Spinal cord (tissue), 10 donors: ENCODE measurements around the gene CLN3. TPM values are rescaled to one million over a fixed set of nuclear protein-coding genes. Genes with fewer than 3 reads are reported as not detected.
A peak's percentile ranks its signal among the peaks of the same experiment; 100 is the strongest.
"Not testable (repeated sequence)": the region's sequence is repeated elsewhere in the genome, so short reads cannot be mapped to it uniquely, and the experiment has no call there.

Experiments used
- DNase-seq, 6 donors: peaks; one replicate each; pipeline versions ENCODE4 v3.0.0 to v3.0.0-alpha.2; 2013 to 2015; ENCODE audit warnings: low spot score in 6 of 6, low read depth in 4 of 6
- H3K27ac ChIP-seq: one replicate; pipeline ENCODE4 v1.5.1; 2013; ENCODE audit warnings: low read depth, low read length, control low read depth
- H3K27me3 ChIP-seq: one replicate; pipeline ENCODE4 v1.6.1; 2013; ENCODE audit warnings: low read length; ENCODE audit not compliant: control insufficient read depth, insufficient read depth
- H3K36me3 ChIP-seq: one replicate; pipeline ENCODE4 v1.6.1; 2013; ENCODE audit warnings: low read length; ENCODE audit not compliant: control insufficient read depth, insufficient read depth
- H3K4me1 ChIP-seq: one replicate; pipeline ENCODE4 v1.6.1; 2013; ENCODE audit warnings: low read length; ENCODE audit not compliant: control insufficient read depth, insufficient read depth
- H3K4me3 ChIP-seq: one replicate; pipeline ENCODE4 v1.5.1; 2013; ENCODE audit warnings: low read depth, low read length, control low read depth
- H3K9me3 ChIP-seq: one replicate; pipeline ENCODE4 v1.6.1; 2013; ENCODE audit warnings: low read length; ENCODE audit not compliant: control insufficient read depth, insufficient read depth
- WGBS: methylation state at CpG from one replicate; pipeline ENCODE4 v1.1.5; 2013; ENCODE audit warnings: missing lambda C conversion rate; ENCODE audit not compliant: insufficient coverage; 5-methylcytosine and 5-hydroxymethylcytosine counted together
- polyA plus RNA-seq, 2 donors: library from polyadenylated mRNA; unstranded; fragments of 120-200 nt; gene quantifications; one replicate each; pipeline ENCODE4 v1.2.1, GENCODE V29; 2013; ENCODE audit not compliant: insufficient read length in 2 of 2
- total RNA-seq, 2 donors: library from RNA; depleted of rRNA in 1 of 2; stranded (reverse); fragments of 120-200 nt in 1 of 2; fragments of >200 nt in 1 of 2; gene quantifications; one replicate each; pipeline versions ENCODE4 v1.2.3 to v1.2.4, GENCODE V29; 2013 to 2014
- donor health status: healthy.

The CLN3 gene
- total and polyA plus RNA-seq, 4 donors = 12.4 to 36.7 (median 24.8) TPM

DNA sequence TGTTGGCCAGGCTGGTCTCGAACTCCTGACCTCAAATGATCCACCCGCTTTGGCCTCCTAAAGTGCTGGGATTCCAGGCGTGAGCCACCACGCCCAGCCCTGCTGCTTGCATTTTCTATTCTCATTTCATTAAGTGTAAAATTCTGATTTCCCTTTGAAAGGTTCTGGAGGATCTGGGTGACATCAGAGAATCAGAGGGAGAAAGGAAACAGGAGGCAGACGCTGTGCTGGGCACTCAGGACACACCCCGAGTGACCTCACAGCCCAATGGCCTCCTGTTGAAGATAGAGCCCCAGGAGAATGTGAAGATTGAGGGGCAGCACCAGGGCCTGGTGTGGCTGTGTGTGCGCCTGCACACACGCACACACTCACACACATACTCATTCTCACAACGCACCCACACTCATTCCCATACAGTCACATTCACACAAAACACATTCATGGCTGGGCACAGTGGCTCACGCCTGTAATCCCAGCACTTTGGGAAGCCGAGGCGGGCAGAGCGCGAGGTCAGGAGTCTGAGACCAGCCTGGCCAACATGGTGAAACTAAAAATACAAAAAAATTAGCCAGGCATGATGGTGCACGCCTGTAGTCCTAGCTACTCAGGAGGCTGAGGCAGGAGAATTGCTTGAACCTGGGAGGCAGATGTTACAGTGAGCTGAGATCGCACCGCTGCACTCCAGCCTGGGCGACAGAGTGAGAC, 8.8 kb upstream of the CLN3 start:
- H3K4me3 ChIP-seq, H3K36me3 ChIP-seq, H3K27me3 ChIP-seq, H3K27ac ChIP-seq, DNase-seq, H3K9me3 ChIP-seq, H3K4me1 ChIP-seq: not testable (repeated sequence)
- 81% methylated on average over 11 of the region's 18 CpGs for WGBS

DNA sequence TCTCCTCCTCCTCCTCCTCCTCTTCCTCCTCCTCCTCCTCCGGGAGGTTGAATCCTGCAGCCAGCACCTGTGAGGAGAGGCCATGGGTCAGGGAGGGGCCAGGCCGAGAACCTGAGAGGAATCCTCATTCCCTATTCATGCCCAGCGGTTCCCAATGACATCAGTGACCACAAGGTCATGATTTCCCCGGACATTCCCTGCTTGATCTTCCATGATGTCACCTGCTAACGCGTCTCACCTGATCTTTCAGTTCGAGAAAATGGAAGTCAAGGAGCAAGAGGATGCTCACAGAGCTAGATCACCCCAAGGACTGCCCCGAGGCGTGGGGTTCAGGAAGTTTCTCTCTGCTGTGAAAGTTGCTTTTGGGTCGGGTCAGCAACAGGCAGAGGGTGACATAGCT, 8.0 kb upstream of the CLN3 start:
- no peaks in the 10 kb centered on the region for H3K9me3 ChIP-seq
- no peaks in the 10 kb centered on the region for H3K4me1 ChIP-seq
- WGBS = 73% methylated on average over 6 of the region's 10 CpGs
- H3K27me3 ChIP-seq = no peaks in the 10 kb centered on the region
- no peak for DNase-seq
- H3K27ac ChIP-seq = no peak overlapping the region
- no peak overlapping the region for H3K4me3 ChIP-seq
- H3K36me3 ChIP-seq = no peaks in the 10 kb centered on the region

DNA sequence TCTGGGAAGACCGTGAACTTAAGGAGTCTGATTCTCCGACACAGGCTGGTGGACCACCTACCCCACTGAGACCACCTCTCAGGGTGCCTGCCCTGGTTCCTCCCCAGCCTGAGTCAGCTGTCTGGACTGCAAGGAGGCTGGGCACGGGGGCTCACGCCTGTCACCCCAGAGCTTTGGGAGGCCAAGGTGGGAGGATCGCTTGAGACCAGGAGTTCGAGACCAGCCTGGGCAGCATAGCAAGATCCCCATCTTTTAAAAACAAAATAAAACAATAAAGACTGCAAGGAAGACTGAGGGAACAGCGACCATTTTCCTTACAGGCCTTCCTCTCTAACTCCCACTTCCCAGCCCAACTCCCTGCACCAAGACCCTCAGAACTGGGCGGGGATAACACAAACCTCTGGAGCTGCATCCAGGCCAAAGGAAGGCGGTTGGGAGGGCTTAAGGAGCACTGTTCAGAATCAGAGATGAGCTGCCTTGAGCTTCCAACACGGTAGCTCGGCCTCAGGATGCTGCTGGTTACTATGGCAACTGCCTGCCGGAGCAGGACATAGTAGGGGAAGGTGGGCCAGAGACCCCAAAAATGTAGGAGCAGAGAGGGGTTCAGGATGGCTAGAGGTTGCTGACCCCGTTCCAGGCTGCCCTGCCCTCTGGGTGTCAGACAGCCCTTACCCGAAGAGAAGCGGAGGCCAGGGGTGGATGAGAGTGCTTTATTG, 7.0 kb upstream of the CLN3 start:
- 66% methylated on average over 11 of the region's 15 CpGs for WGBS
- DNase-seq = peak in 2 of 6 donors; percentile 2 to 31

DNA sequence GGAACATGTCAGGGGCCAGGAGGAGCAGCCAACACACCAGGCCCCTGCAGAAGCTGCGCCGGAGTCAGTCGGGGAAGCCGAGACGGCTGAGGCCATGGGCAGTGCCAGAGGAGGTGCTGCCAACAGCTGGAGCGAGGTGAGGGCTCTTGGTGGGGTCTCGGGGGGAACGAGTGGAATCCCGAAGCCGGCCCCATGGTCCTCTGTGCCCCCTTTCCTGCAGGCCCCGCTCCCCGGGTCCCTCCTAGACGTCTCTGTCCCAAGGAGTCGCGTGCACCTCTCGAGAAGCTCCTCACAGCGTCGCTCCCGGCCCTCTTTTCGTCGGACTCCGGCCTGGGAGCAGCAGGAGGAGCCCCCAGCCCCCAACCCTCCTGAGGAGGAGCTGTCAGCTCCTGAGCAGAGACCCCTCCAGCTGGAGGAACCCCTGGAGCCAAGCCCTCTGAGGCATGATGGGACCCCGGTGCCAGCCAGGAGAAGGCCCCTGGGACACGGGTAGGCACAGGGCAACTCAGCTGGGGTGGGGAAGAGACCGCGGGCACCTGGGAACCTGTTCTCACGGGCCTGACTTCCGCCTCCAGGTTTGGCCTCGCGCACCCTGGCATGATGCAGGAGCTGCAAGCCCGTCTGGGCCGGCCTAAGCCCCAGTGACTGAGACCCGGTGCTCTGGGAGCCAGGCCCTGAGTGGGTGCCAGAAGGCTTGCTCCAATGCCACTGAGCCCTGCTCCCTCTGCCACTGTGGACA, 6.2 kb upstream of the CLN3 start:
- no peaks in the 10 kb centered on the region for H3K4me1 ChIP-seq
- no peaks in the 10 kb centered on the region for H3K36me3 ChIP-seq
- no peak overlapping the region for H3K27ac ChIP-seq
- WGBS = 84% methylated on average over 33 of the region's 33 CpGs
- no peak for DNase-seq
- H3K9me3 ChIP-seq = no peaks in the 10 kb centered on the region
- no peaks in the 10 kb centered on the region for H3K27me3 ChIP-seq
- H3K4me3 ChIP-seq = no peak overlapping the region

More for the DNA sequence above, 7.0 kb upstream of the CLN3 start:
- Histone ChIP-seq H3K27me3 (no peaks in the 10 kb centered on the region), H3K4me3 (no peak overlapping the region), H3K27ac (no peak overlapping the region), H3K36me3 (no peaks in the 10 kb centered on the region), H3K4me1 (no peaks in the 10 kb centered on the region), H3K9me3 (no peaks in the 10 kb centered on the region)

DNA sequence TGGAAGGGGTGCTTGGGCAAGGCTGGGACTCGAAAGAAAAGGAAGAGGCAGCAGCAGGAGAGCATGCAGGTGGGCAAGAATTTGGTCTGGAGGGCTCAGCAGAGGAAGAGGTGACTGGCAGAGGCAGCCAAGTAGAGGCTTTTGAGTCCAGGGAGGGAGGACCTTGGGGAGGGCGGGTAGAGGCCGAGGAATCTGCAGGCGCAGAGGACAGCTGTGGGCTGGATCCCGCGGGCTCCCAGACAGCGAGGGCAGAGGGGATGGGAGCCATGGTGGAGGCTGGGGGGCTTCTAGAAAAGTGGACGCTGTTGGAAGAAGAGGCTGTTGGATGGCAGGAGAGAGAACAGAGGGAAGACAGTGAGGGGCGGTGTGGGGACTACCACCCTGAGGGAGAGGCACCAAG, 5.5 kb upstream of the CLN3 start:
- no peaks in the 10 kb centered on the region for H3K9me3 ChIP-seq
- H3K4me1 ChIP-seq = no peaks in the 10 kb centered on the region
- no peak overlapping the region for H3K27ac ChIP-seq
- H3K27me3 ChIP-seq = no peaks in the 10 kb centered on the region
- WGBS = 92% methylated on average over 9 of the region's 9 CpGs
- no peaks in the 10 kb centered on the region for H3K36me3 ChIP-seq
- DNase-seq = no peak
- no peak overlapping the region for H3K4me3 ChIP-seq

DNA sequence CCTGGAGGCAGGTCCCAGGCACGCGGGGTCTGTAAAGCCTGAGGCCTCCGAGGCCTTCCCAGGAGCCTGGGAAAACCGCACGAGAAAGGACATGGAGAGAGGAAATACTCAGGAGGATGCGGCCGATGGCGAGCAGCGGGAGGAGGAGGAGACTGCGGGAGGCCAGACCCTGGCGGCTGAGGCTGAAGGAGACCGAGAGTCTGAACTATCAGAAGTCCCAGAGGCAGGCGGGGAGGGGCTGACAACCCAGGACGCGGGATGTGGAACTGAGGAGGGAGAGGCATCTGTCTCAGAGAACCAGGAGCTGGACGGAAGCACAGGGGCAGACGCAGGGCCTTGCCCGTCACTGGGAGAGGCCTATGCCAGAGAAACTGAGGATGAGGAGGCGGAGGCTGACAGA, 5.0 kb upstream of the CLN3 start:
- Histone ChIP-seq H3K4me3 (no peak overlapping the region), H3K9me3 (no peaks in the 10 kb centered on the region), H3K27ac (no peak overlapping the region), H3K27me3 (no peaks in the 10 kb centered on the region), H3K36me3 (no peaks in the 10 kb centered on the region), H3K4me1 (no peaks in the 10 kb centered on the region)
- no peak for DNase-seq
- 70% methylated on average over 19 of the region's 19 CpGs for WGBS

DNA sequence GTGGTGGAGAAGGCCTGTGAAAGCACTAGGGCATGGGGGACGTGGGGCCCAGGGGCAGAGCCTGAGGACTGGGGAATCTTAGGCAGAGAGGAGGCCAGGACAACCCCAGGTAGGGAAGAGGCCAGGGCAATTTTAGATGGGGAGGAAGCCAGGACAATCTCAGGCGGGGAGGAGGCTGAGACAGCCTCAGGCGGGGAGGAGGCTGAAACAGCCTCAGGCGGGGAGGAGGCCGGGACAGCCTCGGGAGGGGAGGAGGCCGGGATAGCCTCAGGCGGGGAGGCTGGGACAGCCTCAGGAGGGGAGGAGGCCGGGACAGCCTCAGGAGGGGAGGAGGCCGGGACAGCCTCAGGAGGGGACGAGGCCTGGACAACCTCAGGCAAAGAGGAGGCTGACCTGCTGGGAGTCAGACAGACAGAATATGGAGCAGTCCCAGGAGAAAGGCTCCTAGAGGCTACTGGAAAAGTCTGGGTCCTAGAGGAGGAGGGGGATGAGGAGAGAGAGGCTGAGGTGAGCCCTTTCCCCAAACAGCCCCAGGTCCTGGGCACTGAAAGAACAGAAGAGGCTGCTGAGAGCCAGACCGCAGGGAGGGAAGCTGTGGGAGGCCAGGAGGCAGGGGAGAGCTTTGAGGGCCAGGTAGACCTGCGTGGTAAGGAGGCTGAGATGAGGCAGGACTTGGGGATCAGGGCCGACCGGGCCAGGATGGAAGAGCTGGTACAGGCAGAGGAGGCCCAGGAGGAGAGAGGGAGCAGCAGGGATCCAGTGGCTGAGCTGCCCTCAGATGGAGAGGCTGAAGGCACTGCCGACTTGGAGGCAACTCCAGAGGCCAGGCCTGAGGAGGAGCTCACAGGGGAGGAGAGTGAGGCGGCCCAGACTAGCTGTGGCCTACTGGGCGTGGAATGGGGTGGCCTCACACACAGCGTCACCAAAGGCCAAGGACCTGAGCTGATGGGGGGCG, 4.2 kb upstream of the CLN3 start:
- Histone ChIP-seq H3K27ac (no peak overlapping the region), H3K27me3 (no peaks in the 10 kb centered on the region), H3K4me3 (no peak overlapping the region), H3K36me3 (no peaks in the 10 kb centered on the region), H3K9me3 (no peaks in the 10 kb centered on the region), H3K4me1 (no peaks in the 10 kb centered on the region)
- WGBS = 83% methylated on average over 20 of the region's 20 CpGs
- DNase-seq = no peak

DNA sequence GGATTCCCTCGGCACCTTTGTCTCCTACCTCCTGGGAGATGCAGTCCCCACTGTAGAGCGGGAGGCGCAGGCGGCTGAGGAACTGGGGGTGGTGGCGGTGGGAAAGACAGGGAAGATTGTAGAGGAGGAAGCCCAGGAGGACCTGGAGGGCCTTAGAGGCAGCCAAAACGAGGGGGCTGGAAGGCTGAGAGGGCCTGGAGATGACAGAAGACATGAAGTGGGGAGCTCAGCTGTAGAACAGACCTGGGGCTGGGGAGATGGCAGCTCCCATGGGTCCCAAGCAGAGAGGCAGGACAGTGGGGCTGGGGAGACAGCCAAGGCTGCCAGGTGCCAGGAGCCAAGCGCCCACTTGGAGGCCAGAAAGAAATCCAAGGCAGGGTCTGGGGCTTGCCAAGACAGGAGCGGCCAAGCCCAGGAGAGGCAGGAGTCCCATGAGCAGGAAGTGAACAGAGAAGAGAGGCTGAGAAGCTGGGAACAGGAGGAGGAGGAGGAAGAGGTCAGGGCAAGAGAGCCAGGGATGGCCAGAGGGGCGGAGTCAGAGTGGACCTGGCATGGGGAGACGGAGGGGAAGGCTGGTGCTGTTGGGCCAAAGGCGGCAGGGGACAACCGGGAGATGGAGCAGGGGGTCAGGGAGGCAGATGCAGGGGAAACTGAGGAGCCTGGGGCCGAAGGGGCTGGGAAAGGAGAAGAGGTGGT, 3.4 kb upstream of the CLN3 start:
- Histone ChIP-seq H3K27me3 (no peaks in the 10 kb centered on the region), H3K9me3 (no peaks in the 10 kb centered on the region), H3K27ac (no peak overlapping the region), H3K36me3 (no peaks in the 10 kb centered on the region), H3K4me3 (no peak overlapping the region), H3K4me1 (peaks cover 4% of the 10 kb centered on the region)
- WGBS = 72% methylated on average over 12 of the region's 13 CpGs
- DNase-seq = no peak
